Activated B cell treated with CpG ODN at 0.5 μM for 24 hours (primary cell): ENCODE results near the gene TLK1. TPM values are rescaled to one million over a fixed set of nuclear protein-coding genes. Genes with fewer than 3 reads are reported as not detected.

Source experiments
- ATAC-seq: fragments of 200-7000 bp; cut with Tn5 transposase; one replicate; pipeline ENCODE4 v1.10.0; 2021; ENCODE audit warnings: low read depth, mild to moderate bottlenecking, moderate library complexity
- CTCF ChIA-PET: fragments of 350-600 bp; sonication (Branson Sonifier 250); formaldehyde crosslinking; loops from one replicate; lab custom pipeline; 2021; ENCODE audit warnings: antibody characterized with exemption; lab: Charles Lee
- POLR2A ChIA-PET: fragments of 350-600 bp; sonication (Branson Sonifier 250); formaldehyde crosslinking; loops from one replicate; lab custom pipeline; 2021; ENCODE audit warnings: antibody characterized with exemption; lab: Charles Lee
- DNase-seq: peaks from one replicate; pipeline ENCODE4 v3.0.0; 2022
- H3K27ac Mint-ChIP-seq: one replicate; pipeline ENCODE4 v1.8.0; 2020; ENCODE audit warnings: mixed read lengths
- H3K27me3 Mint-ChIP-seq: one replicate; pipeline ENCODE4 v1.8.0; 2021; ENCODE audit warnings: mixed read lengths
- H3K36me3 Mint-ChIP-seq: one replicate; pipeline ENCODE4 v1.8.0; 2021; ENCODE audit warnings: low read depth, mixed read lengths
- H3K4me1 Mint-ChIP-seq: one replicate; pipeline ENCODE4 v1.8.0; 2021; ENCODE audit warnings: mixed read lengths
- H3K4me3 Mint-ChIP-seq: one replicate; pipeline ENCODE4 v1.8.0; 2020; ENCODE audit warnings: mild to moderate bottlenecking, mixed read lengths
- H3K9me3 Mint-ChIP-seq: one replicate; pipeline ENCODE4 v1.8.0; 2020; ENCODE audit warnings: mixed read lengths
- CTCF ChIP-seq: fragments of 200-600 bp; IDR thresholded peaks from one replicate; pipeline ENCODE4 v1.8.0; 2022; ENCODE audit warnings: antibody characterized with exemption, mild to moderate bottlenecking
- intact Hi-C: fragments of 100-400 bp; cut with micrococcal nuclease; formaldehyde crosslinking; loops from one replicate; pipeline ENCODE4 v1.15.1; 2024
- total RNA-seq: library from RNA; stranded (reverse); gene quantifications from 2 replicates; pipeline ENCODE4 v1.2.3, GENCODE V29; 2022

The TLK1 gene
- total RNA-seq, 1 donor from 2014 or later = 125 TPM

GRCh38 chr2:171008550-171009205 is 152.0 kb downstream of the TLK1 start:
- Mint-ChIP-seq H3K4me3 (no peak overlapping the region), H3K4me1 (no peaks in the 10 kb centered on the region), H3K27ac (no peak overlapping the region), H3K27me3 (no peaks in the 10 kb centered on the region), H3K36me3 (peaks cover 78% of the 10 kb centered on the region), H3K9me3 (no peaks in the 10 kb centered on the region)
- TF ChIP-seq CTCF = no peak
- intact Hi-C loops = no loop called here
- ATAC-seq = no peak
- ChIA-PET POLR2A (no interaction called here), CTCF (interaction anchor here (1.4 kb wide), 1 partner anchor 78 kb away, joined by 3 read pairs; no protein-coding TSS in a partner anchor)
- DNase-seq = no peak

GRCh38 chr2:171004833-171005232 is 155.9 kb downstream of the TLK1 start:
- Mint-ChIP-seq H3K4me3 (no peak overlapping the region), H3K27ac (no peak overlapping the region), H3K27me3 (no peaks in the 10 kb centered on the region), H3K9me3 (peaks cover 3% of the 10 kb centered on the region), H3K4me1 (peaks cover 4% of the 10 kb centered on the region), H3K36me3 (peaks cover 84% of the 10 kb centered on the region)
- ChIA-PET CTCF (no interaction called here), POLR2A (no interaction called here)
- DNase-seq = no peak
- no peak for TF ChIP-seq CTCF
- ATAC-seq = no peak
- intact Hi-C loops = no loop called here

- H3K9me3 Mint-ChIP-seq = peaks cover 3% of the 10 kb centered on the region
- POLR2A ChIA-PET = no interaction called here
- peaks cover 4% of the 10 kb centered on the region for H3K4me1 Mint-ChIP-seq
- no peak for ATAC-seq
- intact Hi-C loops = no loop called here
- no peaks in the 10 kb centered on the region for H3K27me3 Mint-ChIP-seq
- H3K4me3 Mint-ChIP-seq = no peak overlapping the region
- DNase-seq = no peak
- no peak for TF ChIP-seq CTCF
- H3K27ac Mint-ChIP-seq = no peak overlapping the region
- CTCF ChIA-PET = interaction anchor here (0.7 kb wide), 1 partner anchor 152 kb away, joined by 3 read pairs; no protein-coding TSS in a partner anchor
- peaks cover 80% of the 10 kb centered on the region for H3K36me3 Mint-ChIP-seq
Measured at GRCh38 chr2:171004363-171004762, 156.3 kb downstream of the TLK1 start.

GRCh38 chr2:170999654-171000053 is 161.0 kb downstream of the TLK1 start:
- ChIA-PET POLR2A (no interaction called here), CTCF (no interaction called here)
- Mint-ChIP-seq H3K27ac (no peak overlapping the region), H3K4me3 (no peak overlapping the region), H3K4me1 (peaks cover 4% of the 10 kb centered on the region), H3K9me3 (peaks cover 3% of the 10 kb centered on the region), H3K27me3 (no peaks in the 10 kb centered on the region), H3K36me3 (peaks cover 70% of the 10 kb centered on the region)
- no peak for DNase-seq
- ATAC-seq = no peak
- intact Hi-C loops = no loop called here
- TF ChIP-seq CTCF = no peak

- no peak for DNase-seq
- no peaks in the 10 kb centered on the region for H3K27me3 Mint-ChIP-seq
- no peaks in the 10 kb centered on the region for H3K9me3 Mint-ChIP-seq
- POLR2A ChIA-PET = no interaction called here
- H3K4me3 Mint-ChIP-seq = no peak overlapping the region
- no peaks in the 10 kb centered on the region for H3K4me1 Mint-ChIP-seq
- ATAC-seq = no peak
- CTCF ChIA-PET = interaction anchor here (1.2 kb wide), 1 partner anchor 88 kb away, joined by 3 read pairs; no protein-coding TSS in a partner anchor
- TF ChIP-seq CTCF = no peak
- intact Hi-C loops = no loop called here
- no peak overlapping the region for H3K27ac Mint-ChIP-seq
- peaks cover 70% of the 10 kb centered on the region for H3K36me3 Mint-ChIP-seq
Measured at GRCh38 chr2:170997893-170998597, 162.6 kb downstream of the TLK1 start.
